ENCODE measurements around the gene CTDSP1. TPM values are rescaled to one million over a fixed set of nuclear protein-coding genes. Genes with fewer than 3 reads are reported as not detected.
A peak's percentile ranks its signal among the peaks of the same experiment; 100 is the strongest.

Gene CTDSP1
- total RNA-seq, 1 donor from 2014 or later: 48.9 TPM

MicroRNA genes within 50 kb of the gene (microRNA counts, 767-probe panel; counts per million panel counts)
- 5,107 counts per million, percentile 6 among the panel's probes with 10 or more counts for microRNA hsa-miR-26b-5p

Small RNAs within 50 kb of the gene (microRNA-seq; reads per million reads assigned to microRNA genes)
- 11,171 reads per million, percentile 96 among the genes with 10 or more reads in this experiment for gene MIR26B

Other genes with a start within 250 kb of the CTDSP1 start
- not detected in 2 replicates for gene CXCR1, start 232.9 kb upstream of the CTDSP1 start, total RNA-seq
- 237 and 270 TPM in 2 replicates for gene ARPC2, start 182.7 kb upstream of the CTDSP1 start, total RNA-seq
- 0.57 and 1.1 TPM in 2 replicates for gene GPBAR1, start 138.9 kb upstream of the CTDSP1 start, total RNA-seq
- gene AAMP, start 129.7 kb upstream of the CTDSP1 start, total RNA-seq: 173 and 198 TPM in 2 replicates
- gene PNKD, start 129.3 kb upstream of the CTDSP1 start, total RNA-seq: 30.6 and 37.8 TPM in 2 replicates
- 198 and 212 TPM in 2 replicates for gene TMBIM1, start 107.4 kb upstream of the CTDSP1 start, total RNA-seq
- not detected in 2 replicates for gene CATIP, start 43.0 kb upstream of the CTDSP1 start, total RNA-seq
- 0.03 and 0.36 TPM in 2 replicates for gene SLC11A1, start 17.6 kb upstream of the CTDSP1 start, total RNA-seq
- not detected in 2 replicates for gene VIL1, start 19.3 kb downstream of the CTDSP1 start, total RNA-seq
- gene USP37, start 168.5 kb downstream of the CTDSP1 start, total RNA-seq: 9.8 and 16.8 TPM in 2 replicates
- gene CNOT9, start 169.0 kb downstream of the CTDSP1 start, total RNA-seq: 38.7 and 60.4 TPM in 2 replicates
- 9.9 and 11.8 TPM in 2 replicates for gene PLCD4, start 208.0 kb downstream of the CTDSP1 start, total RNA-seq